Bronchial epithelial cell (primary cell): Measurements from ENCODE around the gene KRTAP9-7. TPM values are rescaled to one million over a fixed set of nuclear protein-coding genes. Genes with fewer than 3 reads are reported as not detected.

ENCODE experiments used
- DNase-seq: peaks from one replicate; pipeline ENCODE4 v3.0.0-alpha.2; 2010; ENCODE audit warnings: low read depth
- FAIRE-seq: peaks from 2 replicates; lab custom pipeline; 2011; peaks lifted over from hg19 to GRCh38; lab: Jason Lieb, UNC
- H3K27me3 ChIP-seq: 2 replicates; pipeline ENCODE4 v1.5.1; 2011; ENCODE audit warnings: low read length; ENCODE audit not compliant: control insufficient read depth, insufficient read depth
- H3K36me3 ChIP-seq: 2 replicates; pipeline ENCODE4 v1.5.1; 2011; ENCODE audit warnings: low read length; ENCODE audit not compliant: control insufficient read depth, insufficient read depth
- H3K4me3 ChIP-seq: 2 replicates; pipeline ENCODE4 v1.5.1; 2011; ENCODE audit warnings: mild to moderate bottlenecking, low read depth, low read length, control low read depth
- CTCF ChIP-seq: IDR thresholded peaks from 2 replicates; pipeline ENCODE4 v1.5.1; 2011; ENCODE audit warnings: mild to moderate bottlenecking, moderate library complexity, low read length, control low read depth, inconsistent platforms; ENCODE audit not compliant: insufficient read depth, severe bottlenecking
- total RNA-seq: library from RNA; depleted of rRNA; stranded (reverse); fragments of >200 nt; gene quantifications from 2 replicates; pipeline ENCODE4 v1.2.1, GENCODE V29; 2014

The KRTAP9-7 gene
- total RNA-seq, 1 donor from 2014 or later: not detected

GRCh38 chr17:41318231-41318630, 42.7 kb downstream of the KRTAP9-7 start:
- DNase-seq (no peak), FAIRE-seq (no peak)

GRCh38 chr17:41322094-41322902, 46.8 kb downstream of the KRTAP9-7 start:
- FAIRE-seq (no peak), DNase-seq (peak; percentile 68)
- H3K27me3 ChIP-seq: no peaks in the 10 kb centered on the region
- H3K36me3 ChIP-seq: no peaks in the 10 kb centered on the region
- no peak overlapping the region for H3K4me3 ChIP-seq
- peak; percentile 87 for TF ChIP-seq CTCF

More at GRCh38 chr17:41318231-41318630, 42.7 kb downstream of the KRTAP9-7 start:
- TF ChIP-seq CTCF: no peak
- H3K4me3 ChIP-seq: no peak overlapping the region
- H3K27me3 ChIP-seq: no peaks in the 10 kb centered on the region
- H3K36me3 ChIP-seq: no peaks in the 10 kb centered on the region

GRCh38 chr17:41322903-41323895, 47.7 kb downstream of the KRTAP9-7 start:
- no peaks in the 10 kb centered on the region for H3K27me3 ChIP-seq
- TF ChIP-seq CTCF: no peak
- H3K36me3 ChIP-seq: no peaks in the 10 kb centered on the region
- no peak for DNase-seq
- no peak overlapping the region for H3K4me3 ChIP-seq
- FAIRE-seq: peak; percentile 23

- Histone ChIP-seq H3K36me3 (no peaks in the 10 kb centered on the region), H3K27me3 (no peaks in the 10 kb centered on the region), H3K4me3 (no peak overlapping the region)
- peak; percentile 85 for TF ChIP-seq CTCF
- DNase-seq (peak; percentile 50), FAIRE-seq (peak; percentile 73)
Observed at GRCh38 chr17:41324180-41325075, 48.9 kb downstream of the KRTAP9-7 start.

- Histone ChIP-seq H3K36me3 (no peaks in the 10 kb centered on the region), H3K4me3 (no peak overlapping the region), H3K27me3 (no peaks in the 10 kb centered on the region)
- no peak for DNase-seq
- FAIRE-seq: no peak
- TF ChIP-seq CTCF: no peak
Observed at GRCh38 chr17:41325126-41325525, 49.6 kb downstream of the KRTAP9-7 start.
